Measurements from ENCODE around the gene HAVCR1.
"Not testable (repeated sequence)": the region's sequence is repeated elsewhere in the genome, so short reads cannot be mapped to it uniquely, and the experiment has no call there.

Gene HAVCR1

DNA sequence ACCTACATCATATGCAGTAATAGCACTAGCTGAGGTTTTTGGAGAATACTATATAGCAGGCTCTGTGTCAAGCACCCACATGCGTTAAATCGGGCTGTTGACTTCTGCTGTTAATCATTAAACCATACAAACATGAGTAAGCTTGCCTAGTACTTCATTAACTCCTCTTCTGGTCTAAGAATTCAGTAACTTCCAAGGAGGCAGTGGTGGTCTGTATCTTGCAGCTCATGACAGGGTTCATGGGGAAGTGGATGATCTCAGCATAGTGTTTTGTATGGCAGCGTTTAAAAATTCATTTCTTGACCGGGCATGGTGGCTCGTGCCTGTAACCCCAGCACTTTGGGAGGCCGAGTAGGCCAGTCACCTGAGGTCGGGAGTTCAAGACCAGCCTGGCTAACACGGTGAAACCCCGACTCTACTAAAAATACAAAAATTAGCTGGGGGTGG, at the start of gene HAVCR1:
Gene HAVCR1, minus strand, starts transcription at position 24 of the 447 bp plus-strand sequence. CDS start 1,173 bp downstream, outside the sequence.
- DNase-seq = no peak

DNA sequence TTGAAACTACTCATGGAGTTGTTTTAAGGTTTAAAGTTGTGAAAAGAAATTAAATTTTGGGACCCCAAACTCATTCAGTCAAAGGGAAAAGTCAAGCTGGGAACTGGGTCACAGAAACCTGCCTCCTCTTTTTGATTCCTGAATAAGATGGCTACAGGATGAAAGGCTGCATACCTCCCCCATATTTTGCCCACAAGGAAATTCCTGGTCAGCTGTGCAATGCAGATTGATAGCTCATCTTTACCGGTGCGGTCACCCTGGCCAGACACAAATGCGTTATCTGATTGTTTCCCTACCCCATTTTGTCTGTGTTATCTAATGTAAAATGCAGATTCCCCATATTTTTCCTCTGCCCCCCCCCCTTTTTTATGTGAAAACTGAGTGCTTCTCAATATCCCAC, 48.6 kb upstream of the HAVCR1 start:
- no peak for DNase-seq

DNA sequence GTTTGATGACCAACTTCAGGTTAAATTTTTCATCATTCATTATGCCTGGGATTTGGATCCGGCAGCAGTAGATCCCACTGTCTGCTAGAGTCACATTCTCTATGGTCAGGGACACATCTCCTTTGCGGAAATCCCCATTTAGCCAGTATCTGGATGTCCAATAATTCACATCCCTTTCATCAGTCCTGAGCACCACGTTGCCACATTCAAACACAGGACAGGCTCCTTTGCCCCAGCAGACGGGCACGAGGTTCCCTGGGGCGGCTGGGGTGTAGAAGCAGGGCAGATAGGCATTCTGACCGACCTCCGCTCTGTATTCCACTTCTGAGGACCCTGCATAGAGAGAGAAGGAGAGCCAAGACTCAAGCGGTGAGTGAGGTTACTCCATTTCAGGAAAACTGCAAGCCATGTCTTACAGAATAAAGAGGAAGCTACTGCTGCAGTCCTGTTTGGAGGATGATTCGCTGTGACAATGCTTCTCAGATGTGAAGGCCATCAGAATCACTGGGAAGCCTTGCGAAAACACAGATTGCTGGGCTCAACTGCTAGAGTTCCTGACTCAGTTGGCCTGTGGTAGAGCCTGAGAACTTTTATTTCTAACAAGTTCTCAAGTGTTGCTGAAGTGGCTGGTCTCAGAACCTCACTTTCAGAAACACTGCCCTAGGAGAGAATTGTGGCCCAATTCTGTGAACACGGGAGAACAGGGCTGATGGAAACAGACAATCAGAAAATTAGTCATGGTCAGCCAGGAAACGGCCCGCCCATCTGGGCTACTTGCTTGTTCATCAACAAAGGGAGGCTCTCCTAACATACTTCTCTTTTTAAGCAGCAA, 47.9 kb upstream of the HAVCR1 start:
- DNase-seq = peak; percentile 19

DNA sequence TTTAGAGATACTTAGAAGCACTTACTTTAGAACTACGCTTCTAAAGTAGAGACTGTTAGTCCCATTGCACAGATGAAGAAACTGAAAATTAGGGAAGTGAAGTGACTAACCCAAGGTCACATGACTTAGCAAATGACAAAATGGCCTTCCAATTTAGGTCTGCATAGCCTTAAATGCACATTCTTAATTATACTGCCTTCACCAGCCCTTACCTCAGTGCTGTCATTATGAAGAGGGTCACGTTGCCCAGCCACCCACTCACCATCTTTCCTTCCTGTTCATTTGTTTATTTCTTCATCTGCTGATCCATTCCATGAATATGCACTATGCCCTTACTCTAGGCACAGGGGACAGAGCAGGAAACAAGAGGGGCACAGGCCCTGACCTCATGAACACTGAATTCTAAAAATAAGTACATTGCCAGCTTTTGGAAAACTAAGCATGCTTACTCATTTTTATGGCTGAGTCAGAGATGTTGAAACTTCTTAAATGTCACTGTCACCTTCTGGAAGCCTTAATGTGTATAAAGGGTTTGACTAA, 41.3 kb upstream of the HAVCR1 start:
- DNase-seq = no peak

DNA sequence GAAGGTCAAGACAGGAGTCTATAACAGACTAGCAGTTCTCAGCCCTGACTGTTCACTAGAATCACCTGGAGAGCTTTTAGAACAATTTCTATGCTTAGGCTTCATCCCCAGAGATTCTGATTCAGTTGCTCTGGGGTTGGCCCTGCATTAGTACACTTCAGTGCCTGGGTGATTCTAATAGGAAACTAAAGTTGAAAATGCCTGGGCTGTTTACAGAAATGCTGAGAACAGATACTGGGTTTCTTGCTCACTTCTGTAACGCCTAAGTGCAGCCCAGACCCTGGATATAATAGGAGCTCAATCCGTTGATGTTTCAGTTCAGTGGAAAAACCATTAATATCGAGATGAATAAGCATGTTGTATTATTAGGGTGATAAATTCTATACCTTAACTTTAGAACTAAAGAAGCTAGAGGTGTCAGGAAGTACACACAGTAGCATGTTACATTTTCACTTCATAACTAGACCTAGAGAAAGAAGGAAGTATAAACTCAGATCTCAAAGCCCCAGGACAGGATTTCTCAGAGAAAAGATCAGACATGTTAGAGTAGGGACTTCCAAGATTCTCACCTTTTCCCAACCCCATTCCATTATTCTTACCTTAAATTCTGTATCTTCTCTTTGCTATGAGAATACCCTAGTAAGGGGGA, 29.6 kb upstream of the HAVCR1 start:
- no peak for DNase-seq

DNA sequence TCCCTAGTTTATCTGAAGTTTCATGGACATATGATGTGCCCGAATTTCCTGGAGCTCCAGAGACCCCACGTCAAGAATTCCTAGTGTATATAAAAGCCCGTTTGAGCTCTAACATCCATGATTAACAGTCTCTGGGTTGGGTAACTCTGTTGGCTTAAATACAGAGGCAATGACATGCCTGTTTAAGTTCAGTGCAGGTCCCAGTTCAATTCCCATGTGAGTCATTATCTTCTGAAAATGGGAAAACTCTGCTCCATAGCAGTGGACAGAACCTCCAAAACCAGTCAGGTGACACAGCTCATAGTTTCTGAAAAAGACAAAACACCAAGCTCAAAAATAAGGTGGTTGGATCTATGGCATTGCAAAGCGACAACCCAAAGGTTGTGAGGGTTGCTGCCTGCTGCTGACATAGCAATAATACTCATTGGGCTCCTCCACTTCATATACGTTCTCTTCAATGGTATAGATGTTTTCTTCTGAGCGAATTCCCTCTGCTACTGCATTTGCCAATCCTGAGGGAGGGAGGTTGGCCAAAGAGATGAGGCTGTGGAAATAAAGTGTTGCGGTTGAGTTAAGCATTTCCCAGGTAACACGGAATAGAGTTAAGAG, 27.9 kb upstream of the HAVCR1 start:
- no peak for DNase-seq

DNA sequence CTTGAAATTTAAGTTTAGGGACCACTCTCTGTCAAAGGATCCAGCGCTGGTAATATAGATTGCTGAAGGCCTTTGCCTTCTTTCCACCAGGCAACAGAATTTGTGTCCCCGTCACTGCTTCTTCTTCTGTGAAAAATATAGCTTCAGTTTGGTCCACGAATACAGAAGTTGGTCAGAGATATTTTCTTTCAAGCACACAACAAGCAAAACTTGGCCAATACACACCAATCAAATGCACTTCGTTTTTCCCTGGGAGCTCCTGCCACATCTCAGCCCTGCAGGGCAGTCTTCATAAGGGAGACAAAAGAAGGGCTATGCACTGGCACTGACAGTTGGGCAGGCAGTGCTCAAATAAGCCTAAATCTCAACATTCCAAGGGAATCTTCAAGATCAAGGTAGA, 27.0 kb upstream of the HAVCR1 start:
- DNase-seq = no peak

DNA sequence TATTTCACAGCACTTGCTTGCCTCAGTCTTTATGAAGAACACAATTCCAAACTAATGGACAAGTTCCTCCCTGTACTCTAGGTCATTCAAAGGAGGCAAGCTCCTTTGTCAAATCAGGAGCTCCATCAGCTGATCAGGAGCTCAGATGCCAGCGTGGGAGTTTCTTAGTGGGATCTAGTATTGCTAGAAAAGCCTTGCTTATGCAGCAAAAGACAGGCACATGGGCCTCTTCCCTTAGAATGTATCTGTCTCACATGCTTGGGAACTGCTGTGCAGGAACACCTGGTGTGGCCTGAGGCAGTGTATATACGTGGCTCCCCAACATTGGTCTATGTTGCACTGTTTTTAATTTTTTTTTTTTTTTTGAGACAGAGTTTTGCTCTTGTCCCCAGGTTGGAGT, 21.4 kb upstream of the HAVCR1 start:
- no peak for DNase-seq

DNA sequence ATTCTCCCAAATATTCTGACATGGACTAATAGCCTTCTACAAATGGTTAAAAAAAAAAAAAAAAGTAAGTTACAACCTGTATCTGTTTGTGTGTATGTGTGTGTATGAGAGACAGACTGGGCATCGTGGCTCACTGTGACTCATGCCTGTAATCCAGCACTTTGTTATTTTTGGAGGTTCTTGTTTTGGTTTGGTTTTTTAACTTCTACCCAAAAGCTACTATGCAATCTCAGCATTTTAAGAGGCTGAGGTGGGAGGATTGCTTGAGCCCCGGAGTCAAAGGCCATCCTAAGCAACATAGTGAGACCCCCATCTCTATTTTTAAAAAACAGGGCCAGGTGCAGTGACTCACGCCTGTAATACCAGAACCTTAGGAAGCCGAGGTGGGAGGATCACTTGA, 17.6 kb upstream of the HAVCR1 start:
- no peak for DNase-seq

DNA sequence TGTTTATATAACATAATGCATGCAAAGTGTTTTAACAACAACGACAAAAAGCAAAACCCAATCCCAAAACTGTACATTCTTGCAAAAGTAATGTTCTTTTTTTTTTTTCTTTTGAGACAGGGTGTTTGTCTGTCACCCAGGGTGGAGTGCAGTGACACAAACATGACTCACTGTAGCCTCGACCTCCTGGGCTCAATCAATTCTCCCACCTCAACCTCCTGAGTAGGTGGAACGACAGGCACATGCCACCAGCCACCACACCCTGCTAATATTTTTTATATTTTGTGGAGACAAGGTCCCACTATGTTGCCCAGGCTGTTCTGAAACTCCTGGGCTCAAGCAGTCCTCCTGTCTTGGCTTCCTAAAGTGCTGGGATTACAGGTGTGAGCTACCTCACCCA, 13.6 kb upstream of the HAVCR1 start:
- DNase-seq = no peak

DNA sequence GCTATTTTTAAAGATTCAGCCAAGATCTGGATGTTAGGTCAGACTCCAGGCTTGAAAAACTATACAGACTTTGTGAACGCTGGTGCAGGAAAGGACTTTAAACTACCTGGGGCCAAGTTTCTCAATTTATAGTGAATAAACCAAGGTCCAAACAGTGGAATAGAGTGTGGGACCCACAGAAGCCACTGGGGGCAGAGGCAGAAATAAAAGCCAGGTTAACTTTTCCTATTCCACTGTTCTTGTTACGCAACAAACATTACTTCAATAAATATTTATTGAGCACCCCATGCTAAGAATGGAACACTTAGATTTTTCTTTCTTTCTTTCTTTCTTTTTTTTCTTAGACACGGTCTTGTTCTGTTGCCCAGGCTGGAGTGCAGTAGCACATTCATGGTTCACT, 11.0 kb upstream of the HAVCR1 start:
- no peak for DNase-seq

DNA sequence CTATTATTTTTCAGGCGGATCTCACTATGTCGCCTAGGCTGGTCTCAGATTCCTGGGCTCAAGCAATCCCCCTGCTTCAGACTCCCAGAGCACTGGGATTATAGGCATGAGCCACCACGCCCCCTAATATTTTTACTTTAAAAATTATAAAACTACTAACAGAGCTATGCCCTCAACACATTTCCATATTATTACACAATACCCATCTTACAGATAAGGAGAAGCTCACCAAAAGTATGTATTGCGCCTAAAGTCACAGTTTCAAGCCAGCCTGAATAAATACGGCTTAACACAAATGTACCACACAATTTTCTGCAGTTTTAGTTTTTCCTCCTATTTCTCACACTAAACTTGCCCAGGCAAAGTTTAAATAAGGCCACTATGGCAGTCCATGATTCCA, 9.9 kb upstream of the HAVCR1 start:
- DNase-seq = no peak

DNA sequence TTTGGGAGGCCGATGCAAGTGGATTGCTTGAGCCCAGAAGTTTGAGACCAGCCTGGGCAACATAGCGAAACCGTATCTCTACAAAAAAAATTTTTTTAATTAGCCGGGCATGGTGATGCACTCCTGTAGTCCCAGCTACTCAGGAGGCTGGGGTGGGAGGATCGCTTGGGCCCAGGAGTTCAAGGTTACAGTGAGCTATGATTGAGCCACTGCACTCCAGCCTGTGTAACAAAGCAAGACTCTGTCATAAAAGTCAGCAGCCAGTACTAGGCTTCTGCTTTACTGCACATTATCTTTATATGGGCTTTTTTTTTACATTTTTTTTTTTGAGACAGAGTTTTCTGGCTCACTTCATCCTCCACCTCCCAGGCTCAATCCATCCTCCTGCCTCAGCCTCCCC, 9.4 kb upstream of the HAVCR1 start:
- DNase-seq = no peak

DNA sequence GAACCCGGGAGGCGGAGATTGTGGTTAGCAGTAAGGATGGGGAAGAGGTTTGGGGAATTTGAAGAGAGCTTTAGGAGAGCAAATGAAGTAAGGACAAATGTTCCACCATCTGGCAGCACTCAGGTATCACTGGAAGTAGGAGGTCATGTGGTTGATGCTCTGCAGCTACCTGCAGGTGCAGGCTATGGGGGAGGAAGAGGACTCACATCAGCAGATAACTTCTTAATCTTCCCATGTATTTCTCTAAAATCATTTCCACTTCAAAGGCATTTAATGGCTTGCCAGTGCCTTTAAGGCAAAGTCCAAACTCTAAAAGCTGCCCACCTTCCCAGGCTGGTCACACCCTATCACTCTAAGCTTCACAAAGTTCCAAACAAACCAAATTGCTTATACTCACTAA, 8.1 kb upstream of the HAVCR1 start:
- no peak for DNase-seq

DNA sequence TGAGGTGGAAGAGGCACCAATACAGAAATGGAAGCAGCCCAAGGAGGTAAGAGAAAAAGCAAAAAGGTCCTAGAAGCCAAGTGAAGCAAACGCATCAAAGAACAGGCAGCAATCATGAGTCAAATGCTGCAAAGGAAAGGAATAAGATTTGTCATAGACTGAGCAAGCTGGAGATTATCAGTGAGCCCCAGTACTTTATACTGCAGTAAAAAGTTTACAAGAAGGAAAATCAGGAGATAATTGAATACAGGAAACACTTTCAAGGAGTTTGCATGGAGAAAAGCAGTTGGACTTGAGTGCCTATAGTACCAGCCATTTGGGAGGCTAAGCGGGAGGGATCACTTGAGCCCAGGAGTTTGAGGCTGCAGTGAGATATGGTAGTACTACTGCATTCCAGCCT, 7.2 kb upstream of the HAVCR1 start:
- DNase-seq = no peak

DNA sequence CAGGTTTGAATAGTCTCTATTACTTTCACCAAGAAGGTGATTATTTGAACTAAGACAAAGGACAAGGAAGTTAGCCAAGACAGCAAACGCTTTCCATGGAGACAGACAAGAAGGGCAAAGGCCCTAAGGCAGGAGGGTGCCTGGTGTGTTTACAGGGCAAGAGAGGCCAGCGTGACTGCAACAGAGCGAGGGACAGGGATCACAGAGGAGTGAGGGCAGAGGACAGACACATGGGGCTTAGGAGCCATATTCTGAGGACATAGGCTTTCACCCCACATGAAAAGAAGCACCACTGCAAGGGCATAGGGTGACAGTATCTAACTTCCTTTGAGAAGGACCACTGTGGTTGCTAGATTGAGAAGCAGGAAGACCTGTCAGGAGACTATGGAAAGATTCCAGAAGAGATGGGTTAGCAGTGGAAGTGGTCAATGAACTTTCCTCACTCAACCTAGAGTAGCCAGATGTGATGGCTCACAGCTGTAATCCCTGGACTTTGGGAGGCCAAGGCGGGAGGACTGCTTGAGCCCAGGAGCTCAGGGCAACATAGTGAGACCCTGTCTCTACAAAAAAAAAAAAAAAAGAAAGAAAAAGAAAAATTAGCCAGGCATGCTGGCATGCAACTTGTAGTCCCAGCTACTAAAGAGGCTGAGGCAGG, 5.0 kb upstream of the HAVCR1 start:
- no peak for DNase-seq

DNA sequence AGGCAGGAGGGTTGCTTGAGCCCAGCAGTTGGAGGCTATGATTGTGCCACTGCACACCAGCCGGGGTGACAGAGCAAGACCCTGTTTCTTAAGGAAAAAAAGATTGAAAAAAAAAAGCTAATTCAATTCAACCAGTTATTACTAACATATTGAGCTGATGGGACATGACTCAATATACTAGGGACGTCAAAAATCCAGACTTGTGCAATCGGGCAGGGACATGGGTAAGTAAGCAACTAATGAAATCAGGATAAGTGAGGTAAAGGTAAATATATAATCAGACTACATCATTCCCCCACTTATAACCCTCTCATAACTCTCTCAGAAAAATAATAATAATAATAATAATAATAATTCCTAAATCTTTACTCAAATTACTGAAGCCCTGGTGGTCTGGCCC, 975 bp upstream of the HAVCR1 start:
- no peak for DNase-seq

DNA sequence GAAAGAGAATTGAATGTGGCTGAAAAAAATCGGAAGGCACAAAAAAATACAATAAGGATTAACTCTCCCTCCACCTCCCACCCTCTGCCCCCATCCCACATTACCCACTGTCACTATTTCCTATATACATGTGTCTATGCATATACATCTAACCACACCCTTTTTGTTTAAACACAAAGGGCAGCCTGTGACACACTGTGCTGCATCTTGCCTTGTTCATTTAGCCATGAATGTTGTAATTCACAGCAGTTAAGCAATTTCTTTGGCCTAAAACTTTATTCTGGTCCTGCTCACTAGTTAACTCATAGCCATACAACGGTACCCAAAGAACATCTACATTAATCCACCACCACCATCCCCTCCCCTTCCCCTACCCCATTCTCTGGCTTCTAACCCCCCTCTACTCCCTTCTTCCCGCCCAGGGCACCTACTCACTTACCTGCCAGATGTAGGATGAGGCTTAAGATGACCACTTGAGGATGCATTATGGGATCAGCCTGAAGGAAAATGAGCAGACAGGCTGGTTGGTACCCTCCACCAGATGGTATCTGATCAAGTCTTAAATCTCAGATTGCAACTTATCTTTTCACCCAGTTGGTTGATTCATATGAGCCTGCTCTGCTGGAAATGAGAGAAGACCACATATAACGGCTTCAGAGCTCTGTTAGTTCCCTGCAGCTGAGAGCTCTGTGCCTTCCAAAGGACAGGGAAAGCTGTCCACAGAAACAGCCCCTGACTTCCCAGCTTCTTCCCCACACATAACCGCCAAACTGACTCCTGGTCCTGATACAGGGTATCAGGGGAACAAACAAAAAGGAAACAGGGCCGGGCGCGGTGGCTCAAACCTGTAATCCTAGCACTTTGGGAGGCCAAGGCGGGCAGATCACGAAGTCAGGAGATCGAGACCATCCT, 1.2 kb downstream of the HAVCR1 start:
- DNase-seq = no peak

DNA sequence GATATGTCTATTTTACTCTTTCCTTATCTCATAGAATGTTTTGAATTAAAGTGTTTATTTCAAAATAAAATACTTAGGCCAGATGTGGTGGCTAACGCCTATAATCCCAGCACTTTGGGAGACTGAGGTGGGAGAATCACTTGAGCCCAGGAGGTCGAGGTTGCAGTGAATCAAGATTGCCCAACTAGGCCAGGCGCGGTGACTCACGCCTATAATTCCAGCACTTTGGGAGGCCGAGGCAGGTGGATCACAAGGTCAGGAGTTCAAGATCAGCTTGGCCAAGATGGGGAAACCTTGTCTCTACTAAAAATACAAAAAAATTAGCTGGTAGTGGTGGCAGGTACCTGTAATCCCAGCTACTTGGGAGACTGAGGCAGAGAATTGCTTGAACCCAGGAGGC, 2.1 kb downstream of the HAVCR1 start:
- DNase-seq = not testable (repeated sequence)

DNA sequence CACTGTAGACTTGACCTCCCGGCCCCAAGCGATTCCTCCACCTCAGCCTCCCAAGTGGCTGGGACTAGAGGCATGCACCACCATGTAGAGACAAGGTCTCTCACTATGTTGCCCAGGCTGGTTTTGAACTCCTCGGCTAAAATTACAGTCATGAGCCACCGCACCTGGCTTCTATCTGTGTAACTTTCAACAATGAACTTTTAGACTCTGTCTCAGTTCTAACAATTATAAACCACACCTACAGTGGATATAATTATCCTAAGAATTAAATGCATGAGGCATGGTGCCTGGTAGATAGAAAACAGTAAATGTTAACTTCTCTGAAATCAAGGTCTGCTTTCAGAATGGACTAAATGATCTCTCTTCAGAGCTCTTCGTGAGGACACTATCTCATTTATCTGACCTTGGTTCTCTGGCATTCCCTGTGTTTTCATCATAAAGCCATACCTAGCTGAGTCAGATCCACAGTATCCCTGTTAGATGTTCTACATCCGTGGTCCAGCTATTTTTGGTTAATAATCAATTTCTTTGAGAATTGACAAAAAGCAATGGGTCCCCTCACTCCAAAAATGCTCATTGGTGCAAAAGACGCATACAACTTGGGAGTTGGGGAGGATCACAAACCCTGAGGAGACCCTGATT, 7.2 kb downstream of the HAVCR1 start:
- no peak for DNase-seq

DNA sequence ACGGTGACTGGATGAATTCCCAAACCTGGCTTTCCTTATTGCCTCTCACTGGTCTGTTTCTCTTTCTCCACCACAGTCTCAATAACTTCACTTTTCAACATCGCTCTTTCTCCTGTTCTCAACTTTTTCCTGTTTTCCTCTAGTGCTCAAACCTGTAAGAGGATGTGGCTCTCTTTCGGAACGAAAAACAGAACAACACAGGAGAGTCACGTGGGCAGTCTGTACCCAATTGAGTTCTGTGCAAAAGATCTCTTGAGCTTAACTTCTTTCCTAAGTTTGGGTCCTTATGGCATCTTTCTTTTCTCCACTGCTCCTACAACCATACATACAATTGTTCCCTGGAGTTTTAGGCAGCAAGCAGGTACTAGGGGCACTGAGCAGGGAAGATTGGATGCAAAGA, 8.9 kb downstream of the HAVCR1 start:
- DNase-seq = peak; percentile 10

DNA sequence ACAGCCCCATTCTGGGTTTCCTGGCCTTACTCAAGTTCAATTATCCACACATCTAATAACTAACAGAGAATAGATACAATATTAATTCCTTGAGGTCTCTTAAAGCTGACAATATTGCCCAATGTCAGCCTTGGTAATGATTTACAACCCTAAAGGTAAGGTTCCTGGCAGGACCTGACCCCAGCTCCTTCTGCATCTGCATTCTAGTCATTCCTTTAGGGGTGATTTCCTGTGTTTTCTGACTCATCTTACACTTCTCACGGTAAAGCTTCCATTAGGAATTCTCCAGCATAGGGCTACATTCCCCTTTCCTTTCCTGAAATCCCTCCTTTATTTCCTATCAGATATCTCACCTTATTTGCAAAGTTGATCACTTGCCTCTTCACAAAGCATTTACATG, 9.3 kb downstream of the HAVCR1 start:
- DNase-seq = no peak

Data from CD4-positive, alpha-beta T cell treated with Interleukin-17A for 1 hour (primary cell).